ENCODE data around the gene ITGAD. TPM values are rescaled to one million over a fixed set of nuclear protein-coding genes. Genes with fewer than 3 reads are reported as not detected.
"Not testable (repeated sequence)": the region's sequence is repeated elsewhere in the genome, so short reads cannot be mapped to it uniquely, and the experiment has no call there.

Gene ITGAD
- total RNA-seq, 1 experiment from 2014 or later: not detected

- no peak overlapping the region for H3K4me3 Mint-ChIP-seq
- ChIA-PET POLR2A (no interaction called here), CTCF (interaction anchor here (0.7 kb wide), 1 partner anchor 56 kb away, joined by 4 read pairs; no protein-coding TSS in a partner anchor)
- DNase-seq (ENCODE audit: low spot score) (no peak), ATAC-seq (no peak)
- no peak for TF ChIP-seq ZNF423 (CRISPR knock-in tag; IDR thresholded peaks at IDR 0.05)
- TF ChIP-seq ETV6 (CRISPR knock-in tag; IDR thresholded peaks at IDR 0.05): no peak
- no peak for TF ChIP-seq ZNF263 (CRISPR knock-in tag; IDR thresholded peaks at IDR 0.05; ENCODE audit: low read depth)
- TF ChIP-seq FOXJ3 (CRISPR knock-in tag; IDR thresholded peaks at IDR 0.05; ENCODE audit: borderline replicate concordance): no peak
- no peaks in the 10 kb centered on the region; the same call in 1 of the 2 replicates for H3K4me1 Mint-ChIP-seq
- peaks cover 9% of the 10 kb centered on the region for H3K27me3 Mint-ChIP-seq (ENCODE audit: low read depth)
- no peaks in the 10 kb centered on the region for H3K9me3 Mint-ChIP-seq
- no peaks in the 10 kb centered on the region for H3K36me3 Mint-ChIP-seq
- H3K27ac Mint-ChIP-seq: no peak overlapping the region
These were observed 45.3 kb downstream of the ITGAD start for GRCh38 chr16:31438414-31438813.

GRCh38 chr16:31439023-31439422 lies 45.9 kb downstream of the ITGAD start:
- CTCF ChIA-PET: interaction anchor here (0.7 kb wide), 1 partner anchor 57 kb away, joined by 4 read pairs; no protein-coding TSS in a partner anchor
- not testable (repeated sequence) for ATAC-seq

GRCh38 chr16:31439519-31439918 lies 46.4 kb downstream of the ITGAD start:
- ChIA-PET CTCF (no interaction called here), POLR2A (no interaction called here)
- H3K4me1 Mint-ChIP-seq: no peaks in the 10 kb centered on the region; the same call in 1 of the 2 replicates

More at GRCh38 chr16:31439023-31439422, 45.9 kb downstream of the ITGAD start:
- H3K9me3 Mint-ChIP-seq; H3K4me1 Mint-ChIP-seq; H3K27me3 Mint-ChIP-seq (ENCODE audit: low read depth); POLR2A ChIA-PET; H3K27ac Mint-ChIP-seq; H3K36me3 Mint-ChIP-seq; DNase-seq (ENCODE audit: low spot score); H3K4me3 Mint-ChIP-seq: not testable (repeated sequence)

More at GRCh38 chr16:31439519-31439918, 46.4 kb downstream of the ITGAD start:
- Mint-ChIP-seq H3K9me3 (no peaks in the 10 kb centered on the region), H3K27me3 (ENCODE audit: low read depth) (peaks cover 3% of the 10 kb centered on the region), H3K36me3 (no peaks in the 10 kb centered on the region), H3K27ac (no peak overlapping the region), H3K4me3 (no peak overlapping the region)
- no peak for ATAC-seq
- TF ChIP-seq ZMAT4 (CRISPR knock-in tag; IDR thresholded peaks at IDR 0.05): no peak
- TF ChIP-seq STAT6 (CRISPR knock-in tag; conservative IDR thresholded peaks at IDR 0.05; ENCODE audit: low read depth): no peak
- TF ChIP-seq ZNF232 (CRISPR knock-in tag; IDR thresholded peaks at IDR 0.05): no peak
- no peak for TF ChIP-seq E2F4 (CRISPR knock-in tag; IDR thresholded peaks at IDR 0.05; ENCODE audit: borderline replicate concordance, low read depth)
- no peak for TF ChIP-seq ERG (CRISPR knock-in tag; IDR thresholded peaks at IDR 0.05)
- TF ChIP-seq KAT7 (CRISPR knock-in tag; IDR thresholded peaks at IDR 0.05; ENCODE audit: borderline replicate concordance): no peak
- TF ChIP-seq ZNF219 (CRISPR knock-in tag; IDR thresholded peaks at IDR 0.05; ENCODE audit: borderline replicate concordance): no peak
- no peak for DNase-seq (ENCODE audit: low spot score)
